ENCODE measurements around the gene RBL1.
"Not testable (repeated sequence)": the region's sequence is repeated elsewhere in the genome, so short reads cannot be mapped to it uniquely, and the experiment has no call there.

The RBL1 gene

DNA sequence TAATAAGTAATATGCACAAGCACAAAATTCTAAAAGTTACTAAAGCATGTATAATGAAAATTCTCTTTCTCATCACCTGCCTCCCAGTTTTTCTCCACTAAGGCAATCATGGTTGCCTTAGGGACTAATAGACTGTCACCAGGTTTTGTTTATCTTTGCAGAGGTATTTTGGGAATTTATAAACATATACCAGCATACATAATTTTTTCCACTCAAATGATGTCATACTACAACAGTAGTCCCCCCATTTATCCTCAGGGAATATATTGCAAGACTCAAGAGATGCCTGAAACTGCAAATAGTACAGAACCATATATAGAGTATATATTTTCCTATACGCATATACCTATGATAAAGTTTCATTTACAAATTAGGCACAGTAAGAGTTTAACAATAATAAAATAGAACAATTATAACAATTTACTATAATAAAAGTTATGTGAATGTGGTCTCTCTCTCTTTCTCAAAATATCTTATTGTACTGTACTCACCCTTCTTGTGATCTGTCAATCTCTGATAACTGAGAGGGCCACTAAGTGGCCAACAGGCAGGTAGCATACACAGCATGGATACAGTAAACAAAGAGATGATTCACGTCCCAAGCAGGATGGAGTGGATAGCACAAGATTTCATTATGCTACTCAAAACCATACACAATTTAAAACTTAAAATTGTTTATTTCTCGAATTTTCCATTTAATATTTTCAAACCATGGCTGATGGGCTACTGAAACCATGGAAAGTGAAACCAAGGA is 19.7 kb downstream of the RBL1 start:
- TF ChIP-seq, protein P1, sequence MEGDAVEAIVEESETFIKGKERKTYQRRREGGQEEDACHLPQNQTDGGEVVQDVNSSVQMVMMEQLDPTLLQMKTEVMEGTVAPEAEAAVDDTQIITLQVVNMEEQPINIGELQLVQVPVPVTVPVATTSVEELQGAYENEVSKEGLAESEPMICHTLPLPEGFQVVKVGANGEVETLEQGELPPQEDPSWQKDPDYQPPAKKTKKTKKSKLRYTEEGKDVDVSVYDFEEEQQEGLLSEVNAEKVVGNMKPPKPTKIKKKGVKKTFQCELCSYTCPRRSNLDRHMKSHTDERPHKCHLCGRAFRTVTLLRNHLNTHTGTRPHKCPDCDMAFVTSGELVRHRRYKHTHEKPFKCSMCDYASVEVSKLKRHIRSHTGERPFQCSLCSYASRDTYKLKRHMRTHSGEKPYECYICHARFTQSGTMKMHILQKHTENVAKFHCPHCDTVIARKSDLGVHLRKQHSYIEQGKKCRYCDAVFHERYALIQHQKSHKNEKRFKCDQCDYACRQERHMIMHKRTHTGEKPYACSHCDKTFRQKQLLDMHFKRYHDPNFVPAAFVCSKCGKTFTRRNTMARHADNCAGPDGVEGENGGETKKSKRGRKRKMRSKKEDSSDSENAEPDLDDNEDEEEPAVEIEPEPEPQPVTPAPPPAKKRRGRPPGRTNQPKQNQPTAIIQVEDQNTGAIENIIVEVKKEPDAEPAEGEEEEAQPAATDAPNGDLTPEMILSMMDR (conservative IDR thresholded peaks at IDR 0.05; ENCODE audit: low read depth, low read length) = no peak
- peak; percentile 14 for DNase-seq (ENCODE audit: low read depth)
- H3K4me3 ChIP-seq (ENCODE audit: low read depth, low read length) = no peak overlapping the region

DNA sequence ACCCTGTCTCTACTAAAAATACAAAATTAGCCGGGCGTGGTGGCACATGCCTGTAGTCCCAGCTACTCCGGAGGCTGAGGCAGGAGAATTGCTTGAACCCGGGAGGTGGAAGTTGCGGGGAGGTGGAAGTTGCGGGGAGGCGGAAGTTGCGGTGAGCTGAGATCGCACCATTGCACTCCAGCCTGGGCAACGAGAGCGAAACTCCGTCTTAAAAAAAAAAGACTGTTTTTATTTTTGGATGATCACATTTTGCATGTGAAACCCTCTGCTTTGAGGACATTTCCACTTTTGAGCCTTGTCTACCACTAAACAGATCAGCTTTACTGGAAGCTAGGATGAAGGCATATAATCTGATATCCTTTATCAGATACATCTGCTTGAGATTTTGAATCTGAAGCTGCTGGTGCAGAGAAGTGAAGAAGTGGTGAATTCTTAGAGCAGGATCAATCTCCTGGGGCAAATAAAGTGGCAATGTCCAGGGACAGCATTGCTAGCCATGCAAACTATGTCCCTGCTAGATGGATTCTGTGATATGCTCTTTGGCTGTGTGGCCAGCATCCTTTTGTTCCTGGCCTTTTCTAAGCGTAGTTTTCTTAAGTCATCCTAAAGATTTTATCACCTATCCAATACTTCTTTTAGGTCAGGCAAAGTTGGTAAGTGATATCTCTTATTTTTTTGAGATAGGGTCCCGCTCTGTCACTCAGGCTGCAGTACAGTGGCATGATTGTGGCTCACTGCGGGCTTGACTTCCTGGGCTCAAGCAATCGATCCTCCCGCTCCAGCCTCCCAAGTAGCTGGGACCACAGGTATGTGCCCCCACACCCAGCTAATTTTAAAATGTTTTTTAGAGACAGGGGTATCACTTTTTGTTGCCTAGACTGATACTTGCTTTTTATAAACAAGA is 23.3 kb downstream of the RBL1 start:
- no peak overlapping the region for H3K4me3 ChIP-seq (ENCODE audit: low read depth, low read length)
- TF ChIP-seq, protein P1 (conservative IDR thresholded peaks at IDR 0.05; ENCODE audit: low read depth, low read length) = no peak
- no peak for DNase-seq (ENCODE audit: low read depth)

DNA sequence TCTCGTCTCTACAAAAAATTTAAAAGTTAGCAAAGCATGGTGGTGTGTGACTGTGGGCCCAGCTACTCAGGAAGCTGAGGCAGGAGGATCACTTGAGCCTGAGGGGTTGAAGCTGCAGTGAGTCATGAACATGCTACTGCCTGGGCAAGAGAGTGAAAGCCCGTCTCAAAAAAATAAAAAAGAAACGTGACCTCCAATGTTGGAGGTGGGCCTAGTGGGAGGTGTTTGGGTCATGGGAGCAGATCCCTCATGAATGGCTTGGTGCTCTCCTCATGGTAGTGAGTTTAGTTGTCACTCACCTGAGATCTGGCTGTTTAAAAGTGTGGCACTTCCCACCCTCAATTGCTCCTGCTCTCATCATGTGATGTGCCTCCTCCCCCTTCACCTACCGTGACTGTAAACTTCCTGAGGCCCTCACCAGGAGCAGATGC is 24.3 kb downstream of the RBL1 start:
- TF ChIP-seq, protein P1 (conservative IDR thresholded peaks at IDR 0.05; ENCODE audit: low read depth, low read length) = no peak
- DNase-seq (ENCODE audit: low read depth) = peak; percentile 73
- H3K4me3 ChIP-seq (ENCODE audit: low read depth, low read length) = no peak overlapping the region

DNA sequence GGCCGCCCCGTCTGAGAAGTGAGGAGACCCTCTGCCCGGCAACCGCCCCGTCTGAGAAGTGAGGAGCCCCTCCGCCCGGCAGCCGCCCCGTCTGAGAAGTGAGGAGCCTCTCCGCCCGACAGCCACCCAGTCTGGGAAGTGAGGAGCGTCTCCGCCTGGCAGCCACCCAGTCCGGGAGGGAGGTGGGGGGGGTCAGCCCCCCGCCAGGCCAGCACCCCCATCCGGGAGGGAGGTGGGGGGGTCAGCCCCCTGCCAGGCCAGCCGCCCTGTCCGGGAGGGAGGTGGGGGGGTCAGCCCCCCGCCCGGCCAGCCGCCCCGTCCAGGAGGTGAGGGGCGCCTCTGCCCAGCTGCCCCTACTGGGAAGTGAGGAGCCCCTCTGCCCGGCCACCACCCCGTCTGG is 26.2 kb downstream of the RBL1 start:
- not testable (repeated sequence) for H3K4me3 ChIP-seq (ENCODE audit: low read depth, low read length); DNase-seq (ENCODE audit: low read depth)

DNA sequence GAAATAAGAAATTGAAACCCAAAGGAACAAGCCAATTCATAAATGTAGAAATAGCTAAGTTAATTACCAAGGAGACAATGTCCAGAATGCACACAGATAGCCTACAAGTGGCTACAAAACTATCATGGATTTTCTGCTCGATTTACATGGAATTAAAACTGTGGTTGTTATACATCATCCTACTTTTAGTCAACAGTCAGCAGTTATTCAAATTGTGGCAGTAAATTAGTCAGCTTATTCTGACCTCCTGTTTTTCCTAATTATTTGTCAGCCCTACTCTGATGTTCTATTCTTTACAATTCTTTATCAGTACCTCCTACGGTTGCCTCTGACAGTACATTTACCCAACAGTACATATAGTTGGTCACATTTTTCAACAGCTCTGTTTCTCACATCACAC is 29.6 kb downstream of the RBL1 start:
- no peak for DNase-seq (ENCODE audit: low read depth)
- no peak overlapping the region for H3K4me3 ChIP-seq (ENCODE audit: low read depth, low read length)
- TF ChIP-seq, protein P1 (conservative IDR thresholded peaks at IDR 0.05; ENCODE audit: low read depth, low read length) = no peak

DNA sequence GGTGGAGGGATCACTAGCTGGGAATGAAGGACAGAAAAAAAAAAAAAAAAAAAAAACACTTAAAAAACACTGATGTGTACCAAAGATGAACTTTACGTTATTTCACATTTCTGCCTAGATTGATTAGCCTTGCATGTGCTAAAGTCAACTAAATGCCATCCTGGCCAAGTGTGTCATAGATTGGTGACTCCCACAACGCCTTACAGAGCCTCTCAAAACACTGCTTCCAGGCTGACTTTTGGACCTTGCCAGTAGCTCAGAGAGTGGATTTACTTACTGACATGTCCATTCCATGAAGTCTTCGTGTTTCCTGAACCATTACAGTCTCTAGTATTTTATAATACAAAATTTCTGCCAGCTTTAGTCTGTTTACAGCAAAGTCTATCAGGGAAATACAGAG is 40.5 kb downstream of the RBL1 start:
- DNase-seq (ENCODE audit: low read depth) = no peak
- TF ChIP-seq, protein P1 (conservative IDR thresholded peaks at IDR 0.05; ENCODE audit: low read depth, low read length) = no peak
- no peak overlapping the region for H3K4me3 ChIP-seq (ENCODE audit: low read depth, low read length)

DNA sequence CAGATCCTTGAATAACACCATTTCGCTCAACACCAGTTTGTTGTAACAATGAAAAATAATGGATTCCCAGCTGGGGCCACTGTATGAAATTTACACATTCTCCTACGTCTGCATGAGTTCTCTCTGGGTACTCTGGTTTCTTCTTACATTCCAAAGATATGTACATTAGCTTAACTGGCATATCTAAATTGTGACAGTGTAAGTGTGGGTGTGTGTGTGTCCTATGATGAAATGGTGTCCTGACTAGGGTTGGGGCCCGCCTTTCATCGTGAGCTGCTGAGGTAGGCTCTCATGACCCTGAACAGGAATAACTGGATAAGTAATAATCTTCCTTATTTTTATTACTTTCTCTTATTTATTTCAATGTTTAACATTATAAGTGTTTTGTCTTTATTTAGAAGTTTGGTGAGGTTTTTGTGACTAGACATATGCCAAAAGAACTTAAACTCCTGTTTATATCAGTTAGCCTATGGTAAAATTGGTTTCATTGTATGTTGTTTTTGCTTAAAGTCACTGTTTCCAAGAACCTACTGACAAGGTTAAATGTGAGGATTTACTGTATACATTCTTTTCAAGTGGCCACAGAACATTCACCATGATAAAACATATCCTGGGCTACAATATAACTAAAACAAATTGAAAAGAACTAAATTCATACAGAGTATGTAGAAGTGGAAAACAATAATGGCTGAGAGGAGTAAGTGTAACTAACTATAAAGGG is 42.4 kb downstream of the RBL1 start:
- no peak overlapping the region for H3K4me3 ChIP-seq (ENCODE audit: low read depth, low read length)
- TF ChIP-seq, protein P1 (conservative IDR thresholded peaks at IDR 0.05; ENCODE audit: low read depth, low read length) = no peak
- peak; percentile 45 for DNase-seq (ENCODE audit: low read depth)
